Nucleus accumbens (tissue), 56 donors: ENCODE results near the gene DYRK4.
"Not testable (repeated sequence)": the region's sequence is repeated elsewhere in the genome, so short reads cannot be mapped to it uniquely, and the experiment has no call there.

Experiments used
- DNase-seq, 56 donors: peaks; one replicate each; lab custom pipeline; 2025; lab: John Stamatoyannopoulos, UW

Gene DYRK4, protein sequence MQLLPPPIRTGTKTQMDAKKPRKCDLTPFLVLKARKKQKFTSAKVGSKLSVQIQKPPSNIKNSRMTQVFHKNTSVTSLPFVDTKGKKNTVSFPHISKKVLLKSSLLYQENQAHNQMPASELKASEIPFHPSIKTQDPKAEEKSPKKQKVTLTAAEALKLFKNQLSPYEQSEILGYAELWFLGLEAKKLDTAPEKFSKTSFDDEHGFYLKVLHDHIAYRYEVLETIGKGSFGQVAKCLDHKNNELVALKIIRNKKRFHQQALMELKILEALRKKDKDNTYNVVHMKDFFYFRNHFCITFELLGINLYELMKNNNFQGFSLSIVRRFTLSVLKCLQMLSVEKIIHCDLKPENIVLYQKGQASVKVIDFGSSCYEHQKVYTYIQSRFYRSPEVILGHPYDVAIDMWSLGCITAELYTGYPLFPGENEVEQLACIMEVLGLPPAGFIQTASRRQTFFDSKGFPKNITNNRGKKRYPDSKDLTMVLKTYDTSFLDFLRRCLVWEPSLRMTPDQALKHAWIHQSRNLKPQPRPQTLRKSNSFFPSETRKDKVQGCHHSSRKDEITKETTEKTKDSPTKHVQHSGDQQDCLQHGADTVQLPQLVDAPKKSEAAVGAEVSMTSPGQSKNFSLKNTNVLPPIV

DNA sequence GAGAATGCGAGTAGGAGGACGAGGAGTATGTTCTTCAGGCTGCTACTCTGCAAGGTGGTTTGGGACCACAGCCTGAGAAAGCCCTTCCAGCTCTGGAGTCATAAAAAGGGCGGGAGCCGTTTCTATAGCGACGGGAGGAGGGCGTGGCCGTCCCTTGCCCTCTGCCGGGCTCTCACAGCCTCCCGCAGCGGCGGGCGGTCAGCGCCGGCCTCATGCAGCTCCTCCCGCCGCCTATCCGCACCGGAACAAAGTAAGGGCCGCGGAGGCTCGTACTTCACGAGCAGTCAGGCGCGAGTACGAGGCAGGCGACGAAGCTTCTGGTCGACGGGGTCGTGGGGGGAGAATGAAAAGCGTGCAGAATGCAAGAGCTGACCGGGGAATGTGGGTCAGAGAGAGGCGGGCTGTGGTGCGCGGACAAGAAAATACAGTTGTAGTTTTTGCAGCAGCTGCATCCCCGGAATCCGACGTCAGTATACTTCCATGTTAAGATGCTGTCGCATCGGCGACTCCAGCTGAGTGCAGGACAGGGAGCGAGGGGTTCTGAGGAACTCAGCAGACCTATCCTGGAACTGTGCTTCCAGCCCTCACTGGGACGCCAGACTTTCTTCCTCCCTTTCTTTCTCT, at the start of gene DYRK4:
Gene DYRK4 (plus strand): TSS at position 175 of the 624 bp plus-strand sequence. CDS start 38 bp downstream, at position 213.
- DNase-seq: peak in 50 of 56 donors; percentile 4 to 82 (median 44)

- DNase-seq: no peak
Observed at GRCh38 chr12:4518106-4518728, 43.8 kb upstream of the DYRK4 start.

- DNase-seq: not testable (repeated sequence)
Observed at GRCh38 chr12:4523443-4523842, 38.6 kb upstream of the DYRK4 start.

- no peak for DNase-seq
Observed at GRCh38 chr12:4526923-4527546, 35.0 kb upstream of the DYRK4 start.

DNA sequence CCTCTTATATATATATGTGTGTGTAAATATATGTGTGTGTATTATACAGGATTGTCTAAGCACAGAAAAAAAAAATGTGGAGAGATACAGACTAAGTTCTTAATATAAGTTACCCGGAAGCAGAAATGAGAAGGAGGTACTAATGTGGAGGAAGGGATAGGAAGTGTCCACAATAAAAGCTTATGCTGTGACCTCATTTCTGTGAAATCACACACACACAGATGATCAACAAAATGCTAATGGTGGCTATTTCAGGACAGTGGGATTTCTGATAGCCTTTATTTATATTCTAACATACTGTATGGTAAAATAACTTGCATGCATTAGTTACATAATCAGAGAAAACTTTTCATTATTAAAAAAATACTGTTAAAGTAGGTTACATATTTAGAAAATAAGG, 31.8 kb upstream of the DYRK4 start:
- no peak for DNase-seq

DNA sequence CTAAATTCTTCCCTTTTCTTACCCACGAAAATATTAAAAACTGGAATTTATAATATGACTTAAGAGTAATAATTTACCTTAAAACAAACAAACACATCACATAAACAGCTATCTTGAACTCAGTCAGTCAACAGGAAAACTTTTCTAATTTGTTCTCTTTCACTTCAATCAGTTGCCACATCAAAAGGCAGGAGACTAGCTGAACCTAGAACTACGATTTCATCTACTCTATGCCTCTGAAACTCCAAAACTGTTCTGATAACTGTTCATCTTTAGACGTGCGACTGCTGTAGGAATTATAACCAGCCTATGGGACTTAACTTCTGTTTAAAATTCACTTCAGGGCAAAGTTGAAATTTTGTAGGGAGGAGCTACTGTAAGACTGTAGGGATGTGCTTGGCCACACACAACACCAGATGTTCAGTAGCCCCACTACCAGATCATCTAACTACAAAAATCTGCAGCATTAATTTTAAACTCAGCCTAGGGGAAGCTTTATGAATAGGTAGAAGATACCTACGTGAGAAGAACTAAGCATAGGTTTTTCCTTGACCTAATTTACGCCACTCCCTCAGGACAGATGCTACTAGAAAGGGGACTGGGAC, 30.9 kb upstream of the DYRK4 start:
- DNase-seq: no peak

GRCh38 chr12:4535092-4535491, 26.9 kb upstream of the DYRK4 start:
- no peak for DNase-seq

- no peak for DNase-seq
Observed at GRCh38 chr12:4535871-4536270, 26.1 kb upstream of the DYRK4 start.

GRCh38 chr12:4538207-4539160, 23.5 kb upstream of the DYRK4 start, which contains the start of gene RAD51AP1:
RAD51AP1 (plus strand) TSS chr12:4538890; CDS start chr12:4538940, 50 bp downstream.
- DNase-seq: peak; percentile 57 to 96 (median 90)

DNA sequence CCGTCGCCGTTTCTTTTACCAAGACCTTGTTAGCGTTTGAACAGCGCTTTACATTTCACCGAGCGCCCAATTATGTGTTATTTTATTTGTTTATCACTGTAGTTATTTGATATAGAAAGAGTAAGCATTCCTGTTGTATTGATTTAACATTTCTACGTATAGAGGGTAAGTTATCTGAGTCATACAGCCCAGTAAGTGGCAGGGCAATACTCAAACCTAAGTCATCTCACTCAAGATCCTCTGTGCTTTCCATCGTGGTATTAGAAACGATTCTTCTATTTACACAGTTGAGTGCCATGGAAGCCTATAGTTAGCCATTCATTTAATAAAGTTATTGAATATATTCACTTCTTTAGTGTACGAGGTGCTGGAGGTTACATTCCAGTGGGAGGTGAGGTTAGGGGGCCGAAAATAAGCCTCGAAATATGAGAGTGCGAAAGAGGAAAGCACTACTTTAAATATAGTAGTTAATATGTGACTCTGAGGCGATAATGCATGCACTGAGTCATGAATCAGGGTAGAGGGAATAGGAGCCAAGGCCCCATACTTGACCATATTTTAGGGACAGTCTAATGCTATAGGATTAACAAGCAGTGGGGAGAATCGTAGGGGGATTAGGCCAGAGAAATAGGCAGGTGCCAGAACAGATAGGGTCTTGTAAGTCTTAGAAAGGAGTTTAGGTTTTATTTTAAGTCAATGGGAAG, 22.7 kb upstream of the DYRK4 start:
- DNase-seq: no peak

DNA sequence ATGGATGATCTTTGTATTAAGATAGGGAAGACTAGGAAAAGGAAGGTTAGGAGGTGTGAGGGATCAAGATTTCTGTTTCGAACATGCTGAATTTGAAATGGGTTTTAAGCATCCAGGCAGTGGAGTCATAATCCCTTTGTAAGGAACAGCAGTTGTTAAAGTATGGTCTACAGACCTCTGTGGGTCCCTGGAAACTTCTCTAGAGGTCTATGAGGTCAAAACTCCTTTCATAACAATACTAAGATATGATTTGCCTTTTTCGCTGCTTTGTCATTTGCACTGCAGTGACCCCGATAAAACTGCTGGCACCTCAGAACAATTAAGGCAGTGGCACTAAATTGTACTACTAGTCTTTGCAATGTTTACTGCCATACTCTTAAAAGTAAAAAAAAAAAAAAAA, 21.8 kb upstream of the DYRK4 start:
- no peak for DNase-seq

- no peak for DNase-seq
Observed at GRCh38 chr12:4540638-4541037, 21.4 kb upstream of the DYRK4 start.

- DNase-seq: no peak
Observed at GRCh38 chr12:4545195-4545594, 16.8 kb upstream of the DYRK4 start.

DNA sequence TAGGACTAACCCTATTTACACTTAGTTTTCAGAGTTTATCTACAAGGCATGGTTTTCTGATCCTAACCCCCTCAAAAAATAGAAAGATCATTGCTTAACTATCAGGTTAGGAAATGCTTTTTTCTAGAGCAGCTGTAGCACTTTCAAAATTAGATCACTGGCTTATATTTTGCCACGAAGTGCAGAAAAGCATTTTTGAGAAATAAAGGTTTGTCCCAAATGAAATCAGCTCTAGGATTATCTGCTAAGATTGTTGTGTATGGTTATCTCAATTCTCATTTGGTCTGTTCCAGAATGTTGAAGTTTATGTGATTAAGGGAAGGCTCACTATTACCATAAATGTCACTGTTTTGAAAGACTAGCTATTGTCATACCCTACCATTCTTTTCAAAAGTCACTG, 9.8 kb upstream of the DYRK4 start:
- no peak for DNase-seq

DNA sequence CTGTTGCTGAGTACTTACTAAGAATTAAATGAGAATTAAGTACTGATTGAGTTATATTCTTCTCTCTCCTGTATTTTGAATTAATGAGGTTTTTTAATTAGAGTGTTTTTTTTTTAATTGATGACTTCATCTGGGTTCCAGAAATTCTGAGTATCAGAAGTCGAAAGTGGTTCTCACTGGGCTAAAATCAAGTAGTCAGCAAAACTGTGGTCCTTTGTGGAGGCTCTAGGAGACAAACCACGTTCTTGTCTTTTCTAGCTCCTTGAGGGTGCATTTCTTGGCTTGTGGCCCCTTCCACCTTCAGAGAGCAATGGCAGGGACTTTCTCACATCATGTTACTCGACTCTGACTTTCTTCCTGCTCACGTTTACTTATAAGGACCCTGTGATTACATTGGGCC, 8.1 kb upstream of the DYRK4 start:
- no peak for DNase-seq

DNA sequence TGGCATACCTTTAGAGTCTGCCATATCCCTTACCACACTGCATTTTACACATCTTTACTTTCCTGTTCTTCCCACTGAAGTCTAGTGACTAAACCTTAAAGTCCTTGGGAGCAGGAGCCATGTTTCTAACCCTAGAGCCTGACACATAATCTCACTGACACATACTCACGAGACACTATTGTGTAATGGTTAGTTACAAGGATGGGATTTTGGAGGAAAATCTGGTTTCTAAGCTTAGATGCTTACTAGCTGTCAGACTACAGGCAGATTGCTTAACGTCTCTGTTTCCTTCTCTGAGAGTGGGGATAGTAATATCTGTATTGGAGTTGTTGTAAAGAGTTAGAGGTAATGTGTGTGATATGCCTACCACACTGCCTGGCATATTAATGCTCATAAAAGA, 6.2 kb upstream of the DYRK4 start:
- no peak for DNase-seq

DNA sequence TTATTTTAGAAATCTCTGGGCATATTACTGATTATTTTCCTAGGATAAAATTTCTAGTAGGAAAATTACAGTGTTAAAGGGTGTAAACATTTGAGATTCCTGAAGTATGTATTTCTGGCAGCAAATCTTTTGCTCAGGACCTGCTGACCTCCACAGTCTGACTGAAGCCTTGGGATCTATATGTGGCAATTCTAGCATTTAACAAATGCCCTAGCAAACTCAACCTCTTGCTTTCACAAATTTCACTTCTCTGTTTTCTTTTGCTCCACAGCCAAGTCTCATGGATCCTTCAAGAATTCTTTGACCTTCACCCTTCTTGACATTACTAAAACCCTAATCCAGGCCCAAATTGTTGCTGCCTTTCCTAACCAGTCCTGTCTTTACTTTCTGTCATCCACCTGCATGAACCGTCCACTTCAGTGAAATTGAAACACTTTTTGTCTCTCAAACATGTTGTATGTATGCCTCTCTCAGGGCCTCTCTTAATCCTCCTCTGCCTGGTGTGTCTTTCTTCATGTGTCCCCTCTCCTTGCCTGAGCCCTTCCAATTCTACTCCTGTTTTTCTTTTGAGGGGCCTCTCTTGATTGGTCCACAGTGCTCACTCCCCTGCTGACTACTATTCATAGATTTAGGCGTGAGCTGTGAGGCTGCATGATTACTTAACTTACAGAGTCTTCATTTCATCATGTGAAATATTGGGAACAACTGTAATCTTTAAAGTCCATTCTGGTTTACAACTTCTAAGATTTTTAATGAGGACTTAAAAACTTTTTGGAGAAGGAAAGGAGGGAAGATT, 5.1 kb upstream of the DYRK4 start:
- no peak for DNase-seq

GRCh38 chr12:4557586-4557985, 4.4 kb upstream of the DYRK4 start:
- no peak for DNase-seq
